GM12892 (cell line): ENCODE results near the gene LMAN2.

ENCODE experiments used
- POLR2A ChIP-seq: IDR thresholded peaks from 2 replicates; pipeline ENCODE4 v1.6.1; 2011; ENCODE audit warnings: low read depth, low read length, control low read depth
- POLR2AphosphoS5 ChIP-seq: IDR thresholded peaks from 2 replicates; pipeline ENCODE4 v1.6.1; 2011; ENCODE audit warnings: low read depth, low read length, control low read depth
- TAF1 ChIP-seq: IDR thresholded peaks from 2 replicates; pipeline ENCODE4 v1.6.1; 2011; ENCODE audit warnings: low read depth, mild to moderate bottlenecking, control low read depth, low read length, borderline replicate concordance

DNA sequence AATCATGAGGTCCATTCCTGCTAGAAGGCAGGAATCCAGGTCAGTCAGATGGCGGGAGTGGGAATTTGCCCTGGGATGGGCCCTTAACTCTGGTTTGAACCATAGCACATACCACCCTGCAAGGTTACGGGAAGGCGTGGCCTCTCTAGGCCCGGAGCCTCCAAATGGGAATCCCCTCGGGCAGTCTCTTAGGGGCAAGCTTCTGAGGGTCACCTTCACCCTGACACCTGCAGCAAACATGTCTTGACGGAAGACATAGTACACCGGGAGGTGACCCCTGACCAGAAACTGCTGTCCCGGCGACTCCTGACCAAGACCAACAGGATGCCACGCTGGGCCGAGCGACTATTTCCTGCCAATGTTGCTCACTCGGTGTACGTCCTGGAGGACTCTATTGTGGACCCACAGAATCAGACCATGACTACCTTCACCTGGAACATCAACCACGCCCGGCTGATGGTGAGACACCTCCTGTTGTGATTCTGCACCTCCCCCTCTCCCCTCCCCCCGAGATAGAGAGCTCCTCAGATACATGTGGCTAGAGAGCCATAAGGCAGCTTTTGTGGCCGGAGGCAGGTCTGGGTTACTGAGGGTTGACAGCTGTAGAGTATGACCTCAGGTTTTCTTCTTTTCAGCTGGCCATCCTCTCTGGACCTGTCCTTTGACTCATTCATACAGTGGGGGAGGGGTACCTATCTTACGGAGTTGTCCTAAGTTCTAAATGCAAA lies 46.9 kb downstream of the LMAN2 start:
- TF ChIP-seq POLR2A (0 out of 2 replicates have a peak, but pooled peaks have one; percentile 12), POLR2AphosphoS5 (peak; percentile 39; the same call in 1 of the 2 replicates), TAF1 (no peak)
